ENCODE results near the gene GUCD1.

GUCD1 gene

DNA sequence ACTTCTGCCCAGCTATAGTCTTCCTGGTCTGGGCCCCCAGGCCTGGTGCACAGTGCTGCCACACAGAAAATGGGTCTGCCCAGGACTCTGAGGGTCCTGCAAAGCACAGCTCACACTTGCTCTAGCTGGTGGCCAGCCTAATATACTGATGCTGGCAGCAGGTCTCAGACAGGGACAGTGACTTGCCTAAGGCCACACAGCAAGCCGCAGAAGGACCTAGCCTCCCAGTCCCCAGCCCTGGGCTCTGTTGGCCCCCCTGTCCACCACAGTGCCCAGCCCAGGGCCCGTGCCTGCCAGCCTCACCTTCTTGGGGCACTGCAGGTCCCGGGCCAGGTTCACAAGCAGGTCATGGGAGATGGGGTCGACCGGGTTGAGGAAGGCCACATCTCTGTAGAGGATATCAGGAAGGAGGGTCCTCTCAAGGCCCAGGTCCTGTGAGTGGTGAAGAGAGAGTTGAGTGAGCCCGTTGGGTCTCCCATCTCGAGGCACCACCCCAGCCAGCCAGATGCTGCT is 34.6 kb upstream of the GUCD1 start:
- DNase-seq, result no peak

DNA sequence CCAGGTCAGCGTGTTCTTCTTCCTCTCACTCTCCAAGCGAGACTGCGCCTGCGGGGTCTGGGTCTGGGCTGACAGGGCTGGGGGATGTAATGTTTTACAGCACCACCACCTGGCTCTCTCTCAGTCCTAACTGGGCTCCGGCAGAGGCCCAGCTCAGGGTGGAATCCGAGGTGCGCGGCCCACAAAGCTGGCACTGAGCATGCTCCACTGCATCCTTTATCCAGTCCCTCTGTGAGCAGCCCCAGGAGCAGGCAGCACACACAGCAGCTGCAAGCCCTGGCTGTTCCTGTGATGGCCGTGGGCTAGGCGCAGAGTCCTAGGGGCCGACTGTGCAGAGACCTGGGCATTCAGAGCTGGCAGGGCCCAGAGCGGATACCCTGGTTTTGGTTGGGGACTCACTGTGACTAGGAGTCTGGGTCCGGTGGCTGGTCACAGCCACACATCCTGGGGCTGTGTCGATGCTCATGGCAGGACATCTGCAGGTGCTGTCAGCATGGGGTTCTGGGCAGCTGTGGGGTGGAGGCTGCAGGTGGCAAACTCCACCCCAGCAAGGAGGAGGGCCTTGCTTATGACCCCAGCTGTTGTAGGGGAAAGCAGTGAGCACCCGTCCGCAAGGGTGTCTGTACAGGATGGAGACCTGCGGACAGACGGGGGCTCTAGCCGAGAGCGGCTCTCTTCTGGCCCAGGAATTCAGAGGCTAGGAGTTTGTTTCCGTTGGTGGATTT is 34.0 kb upstream of the GUCD1 start:
- DNase-seq, result peak; percentile 25

DNA sequence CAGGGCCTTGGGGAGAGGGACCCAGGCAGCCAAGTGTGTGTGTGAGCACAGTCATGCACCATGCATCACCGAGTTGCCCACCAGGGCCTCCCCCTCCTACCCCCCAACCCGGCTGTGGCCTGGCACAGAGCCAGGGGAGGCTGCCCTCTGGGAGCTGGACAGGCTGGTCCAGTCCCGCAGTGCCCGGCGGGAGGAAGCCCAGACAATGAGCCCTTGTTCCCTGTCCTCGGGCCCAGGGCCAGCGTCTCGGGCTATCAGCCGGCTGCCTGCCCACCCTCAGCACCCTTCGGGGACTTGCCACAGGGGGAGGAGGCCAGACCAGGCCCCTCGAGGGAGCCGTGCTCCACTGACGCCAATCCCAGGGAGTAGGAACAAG is 33.4 kb upstream of the GUCD1 start:
- no peak for DNase-seq

DNA sequence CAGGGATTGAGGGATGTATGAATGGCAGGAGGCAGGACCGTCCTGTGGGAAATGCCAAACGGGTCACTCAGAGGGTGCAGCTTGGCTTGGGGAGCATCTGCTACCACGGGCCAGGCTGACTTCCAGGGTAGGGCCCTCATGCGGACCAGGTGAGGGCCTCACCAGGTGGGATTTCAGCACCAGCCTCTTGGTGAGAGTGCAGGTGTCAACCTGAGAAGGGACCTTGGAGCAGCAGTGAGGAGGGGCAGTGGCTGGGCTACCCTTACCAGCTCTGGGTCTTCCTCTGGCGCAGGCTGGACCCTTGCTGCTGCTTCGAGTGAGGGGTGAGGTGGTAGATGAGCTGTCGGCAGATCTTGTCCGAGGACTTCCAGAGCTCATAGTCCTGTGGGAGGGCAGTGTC is 33.0 kb upstream of the GUCD1 start:
- no peak for DNase-seq

DNA sequence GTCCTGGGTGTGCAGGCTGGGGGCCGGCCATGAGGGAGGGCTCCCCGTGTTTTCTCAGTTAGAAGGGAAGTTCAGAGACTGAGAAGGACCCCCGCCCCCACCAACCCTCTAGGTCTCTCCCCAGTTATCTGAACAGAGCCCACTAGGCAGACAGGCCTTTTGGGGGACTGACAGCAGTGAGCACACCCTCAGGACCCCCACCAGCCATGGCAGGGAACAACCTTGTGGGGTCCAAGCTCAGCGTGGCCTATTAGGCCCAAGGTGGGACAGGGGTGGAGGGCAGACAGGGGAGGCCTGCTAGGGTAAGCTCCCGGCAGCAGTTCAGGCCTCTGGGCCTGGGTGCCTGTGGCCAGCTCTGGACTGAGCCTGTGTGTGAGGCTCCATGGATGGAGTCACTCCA is 32.3 kb upstream of the GUCD1 start:
- no peak for DNase-seq

DNA sequence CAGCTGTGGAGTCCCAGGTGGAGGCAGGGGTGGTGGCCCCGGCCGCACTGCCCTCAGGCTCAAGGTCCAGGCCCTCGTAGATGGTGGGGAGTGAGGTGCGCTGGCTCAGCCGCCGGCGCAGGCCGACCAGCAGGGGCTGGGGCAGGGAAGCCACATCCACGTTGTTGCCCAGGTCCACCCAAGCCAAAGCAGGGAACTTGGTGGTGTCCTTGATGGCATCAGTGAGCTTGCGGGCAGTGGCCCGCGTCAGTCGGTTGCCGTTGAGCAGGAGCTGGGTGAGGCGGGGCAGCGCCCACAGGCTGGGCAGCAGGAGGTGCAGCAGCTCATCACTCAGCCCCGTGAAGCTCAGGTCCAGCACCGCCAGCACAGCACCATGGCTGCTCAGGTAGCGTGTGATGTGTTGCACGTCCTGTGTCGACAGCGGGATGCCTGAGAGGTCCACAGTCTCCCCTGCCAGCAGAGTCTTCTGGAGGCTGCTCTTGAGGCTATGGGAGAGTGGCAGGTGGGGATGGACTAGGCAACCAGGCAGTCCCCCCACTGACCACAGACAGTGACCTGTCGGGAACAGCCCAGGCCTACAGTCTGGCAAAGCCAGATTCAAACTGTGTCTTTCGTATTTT is 31.1 kb upstream of the GUCD1 start:
- no peak for DNase-seq

DNA sequence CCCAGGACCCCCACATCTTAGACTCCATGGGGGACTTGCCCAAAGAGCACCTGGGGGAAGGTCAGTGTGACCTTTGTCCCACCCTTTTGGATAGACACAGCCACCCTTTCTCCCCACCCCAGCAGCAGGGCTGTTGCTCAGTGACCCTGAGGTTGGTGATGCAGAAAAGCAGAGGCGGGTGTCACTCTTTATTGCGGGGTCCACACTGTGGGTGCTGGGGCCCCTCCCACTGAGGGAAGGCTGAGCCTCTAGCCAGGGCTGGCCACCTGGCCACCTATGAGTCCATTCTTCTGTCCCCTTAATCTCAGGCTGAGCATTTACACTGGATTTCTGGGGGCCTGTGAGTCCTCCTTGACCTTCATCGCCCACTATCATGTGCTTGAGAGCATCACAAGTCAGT is 30.5 kb upstream of the GUCD1 start:
- DNase-seq, result no peak

DNA sequence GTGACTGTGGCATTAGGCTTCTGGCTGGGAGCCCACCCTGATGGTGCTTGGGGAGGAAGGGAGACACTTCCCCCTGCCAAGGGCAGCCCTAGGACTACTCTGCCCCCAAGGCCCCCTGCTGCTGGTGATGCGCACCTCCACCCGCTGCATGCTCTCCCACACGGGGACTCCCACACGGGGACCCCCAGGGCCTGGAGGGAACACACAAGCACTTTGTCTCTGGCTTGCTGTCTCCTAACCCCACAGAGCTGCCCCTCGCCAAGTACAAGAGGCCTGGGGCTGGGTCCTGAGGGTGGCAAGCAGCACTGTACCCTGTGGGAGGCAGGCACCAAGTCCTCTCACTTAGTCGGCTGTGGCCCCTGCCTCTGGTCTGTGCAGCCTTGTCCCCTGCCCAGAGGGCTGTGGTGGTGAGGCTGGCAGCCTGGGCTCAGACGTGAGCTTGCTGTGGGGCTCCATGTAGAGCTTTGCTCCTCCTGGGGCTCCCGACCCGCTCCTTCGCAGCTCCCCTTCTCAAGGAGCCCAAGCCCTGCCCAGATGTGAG is 30.0 kb upstream of the GUCD1 start:
- no peak for DNase-seq

DNA sequence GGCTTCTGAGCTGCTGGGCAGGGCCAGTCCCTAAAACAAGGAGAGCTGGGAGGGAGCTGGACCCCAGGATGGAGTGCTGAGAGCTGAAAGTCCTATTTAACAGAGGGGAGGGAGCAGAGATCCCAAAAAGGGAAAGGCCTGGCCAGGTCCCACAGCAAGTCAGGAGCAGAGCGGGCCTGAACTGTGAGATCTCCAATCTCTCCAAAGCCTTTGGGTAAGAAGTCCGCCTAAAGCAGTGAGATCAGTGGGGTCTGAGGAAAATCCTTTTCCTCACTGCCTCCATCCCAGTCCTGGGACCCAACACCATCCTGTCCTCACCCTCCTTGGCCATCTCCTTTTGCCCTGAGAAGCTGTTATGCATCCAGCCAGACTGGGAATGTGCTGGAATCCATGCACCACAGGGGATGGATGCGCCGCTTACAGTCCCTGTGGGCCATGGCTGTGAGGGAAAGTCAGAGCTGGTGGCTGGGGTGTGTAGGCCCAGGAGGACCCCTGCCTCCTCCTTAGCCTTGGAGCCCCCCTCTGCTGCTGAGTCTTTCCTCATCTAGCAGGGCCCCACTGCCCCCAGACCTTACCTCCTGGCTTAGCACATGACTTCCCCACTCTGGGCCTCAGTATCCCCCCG is 29.3 kb upstream of the GUCD1 start:
- DNase-seq, result no peak

DNA sequence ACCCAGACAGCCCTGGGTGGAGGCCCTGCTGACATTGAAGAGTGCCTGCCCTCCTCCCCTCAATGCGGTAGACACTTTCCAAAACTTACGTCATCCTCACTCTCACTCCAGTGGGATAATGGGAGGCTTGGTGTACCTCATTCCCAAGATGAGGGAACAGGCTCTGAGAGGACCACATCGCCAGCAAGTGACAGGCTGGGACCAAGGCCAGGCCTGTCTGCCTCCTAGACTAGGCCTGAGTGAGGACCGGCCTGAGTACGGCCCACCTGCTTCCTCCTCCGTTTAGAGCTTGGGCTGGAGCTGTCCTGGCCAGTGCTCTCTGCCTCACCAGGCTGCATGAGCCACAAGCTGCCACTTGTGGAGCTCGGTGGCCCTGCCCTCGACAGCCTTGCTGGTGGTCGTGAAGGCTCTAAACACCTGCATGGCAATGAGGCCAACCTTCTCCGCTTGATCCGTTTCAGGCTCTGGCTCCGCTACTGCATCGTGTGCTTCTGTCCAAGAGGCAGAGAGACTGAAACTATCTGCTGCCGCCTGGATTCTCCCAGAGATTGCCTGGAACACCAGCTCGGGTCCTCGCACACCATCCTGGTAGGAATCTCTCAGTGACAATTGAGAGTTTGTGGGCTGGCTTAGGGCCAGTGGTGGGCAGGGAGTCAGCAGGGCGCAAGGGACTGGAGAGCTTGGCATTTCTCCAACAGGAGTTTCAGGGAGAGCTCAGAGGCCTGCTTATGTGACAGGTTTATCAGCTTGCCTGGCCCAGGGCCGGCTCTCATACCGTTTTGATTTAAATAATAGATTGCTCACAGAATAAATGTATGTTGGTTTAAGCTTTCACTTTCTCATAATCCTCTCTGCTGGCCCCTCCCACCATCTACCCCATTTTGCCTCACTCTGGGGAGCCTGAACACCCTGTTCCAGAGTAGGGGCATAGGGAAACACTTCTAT is 28.6 kb upstream of the GUCD1 start:
- peak; percentile 3 for DNase-seq

DNA sequence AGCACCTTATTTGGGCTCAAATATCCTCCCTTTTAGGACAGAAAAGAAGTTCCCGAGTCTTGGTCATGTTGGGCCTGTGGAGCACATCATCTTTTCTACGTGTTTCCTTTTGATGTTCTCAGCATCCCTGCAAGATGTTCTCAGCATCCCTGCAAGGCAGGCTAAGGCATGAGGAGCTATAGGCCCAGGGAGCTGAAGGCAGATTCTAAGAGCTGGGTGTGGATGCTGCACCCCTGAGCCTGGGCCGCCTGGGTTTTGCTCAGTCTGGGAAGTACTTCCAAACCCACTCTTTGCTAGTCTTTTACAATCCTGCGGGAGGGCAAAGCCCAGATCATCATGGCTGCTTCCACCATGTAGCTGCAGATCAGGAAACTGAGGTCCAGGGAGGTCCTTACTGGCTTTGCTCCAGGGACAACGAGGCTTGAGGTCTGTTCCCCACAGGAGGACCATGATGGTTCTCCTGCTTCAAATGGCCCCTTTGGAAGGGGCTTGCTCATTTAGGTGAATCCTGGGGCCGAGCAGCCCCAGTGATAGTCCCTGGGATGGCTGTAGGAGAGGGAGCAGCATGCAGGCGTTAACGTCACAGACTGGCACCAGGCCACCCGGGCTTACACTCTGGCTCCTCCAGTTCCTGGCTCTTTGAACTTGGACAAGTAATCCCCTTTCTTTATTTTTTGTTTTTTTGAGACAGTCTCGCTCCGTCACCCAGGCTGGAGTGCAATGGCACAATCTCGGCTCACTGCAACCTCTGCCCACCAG is 27.3 kb upstream of the GUCD1 start:
- DNase-seq, result no peak

DNA sequence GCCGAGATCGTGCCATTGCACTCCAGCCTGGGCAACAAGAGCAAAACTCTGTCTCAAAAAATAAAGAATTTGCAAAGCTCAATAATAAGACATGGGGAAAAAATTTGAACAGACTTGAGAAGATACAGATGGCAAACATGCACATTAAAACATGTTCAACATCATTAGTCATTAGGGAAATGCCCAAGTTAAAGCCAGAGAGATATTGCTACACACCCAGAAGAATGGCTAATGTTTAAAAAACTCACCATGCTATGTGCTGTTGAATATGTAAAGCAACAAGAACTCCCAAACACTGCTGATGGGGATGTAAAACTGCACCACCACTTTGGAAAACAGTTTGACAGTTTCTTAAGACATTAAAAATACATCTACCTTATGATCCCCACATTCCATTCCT is 25.3 kb upstream of the GUCD1 start:
- DNase-seq, result no peak

DNA sequence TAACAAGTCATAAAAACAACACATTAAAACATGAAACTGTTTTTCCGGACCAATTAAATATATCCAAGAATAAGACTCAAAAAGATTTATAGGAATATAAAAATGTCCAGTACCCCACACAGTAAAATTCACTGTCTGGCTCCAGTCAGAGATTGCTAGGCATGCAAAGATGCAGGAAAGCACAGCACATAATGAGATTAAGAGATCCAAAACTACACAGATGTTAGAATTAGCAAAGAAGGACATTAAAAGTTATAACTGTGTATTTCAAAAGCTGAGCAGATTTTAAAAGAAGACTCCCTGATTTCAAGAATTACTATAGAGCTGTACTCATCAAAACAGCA is 24.3 kb upstream of the GUCD1 start:
- DNase-seq, result no peak

DNA sequence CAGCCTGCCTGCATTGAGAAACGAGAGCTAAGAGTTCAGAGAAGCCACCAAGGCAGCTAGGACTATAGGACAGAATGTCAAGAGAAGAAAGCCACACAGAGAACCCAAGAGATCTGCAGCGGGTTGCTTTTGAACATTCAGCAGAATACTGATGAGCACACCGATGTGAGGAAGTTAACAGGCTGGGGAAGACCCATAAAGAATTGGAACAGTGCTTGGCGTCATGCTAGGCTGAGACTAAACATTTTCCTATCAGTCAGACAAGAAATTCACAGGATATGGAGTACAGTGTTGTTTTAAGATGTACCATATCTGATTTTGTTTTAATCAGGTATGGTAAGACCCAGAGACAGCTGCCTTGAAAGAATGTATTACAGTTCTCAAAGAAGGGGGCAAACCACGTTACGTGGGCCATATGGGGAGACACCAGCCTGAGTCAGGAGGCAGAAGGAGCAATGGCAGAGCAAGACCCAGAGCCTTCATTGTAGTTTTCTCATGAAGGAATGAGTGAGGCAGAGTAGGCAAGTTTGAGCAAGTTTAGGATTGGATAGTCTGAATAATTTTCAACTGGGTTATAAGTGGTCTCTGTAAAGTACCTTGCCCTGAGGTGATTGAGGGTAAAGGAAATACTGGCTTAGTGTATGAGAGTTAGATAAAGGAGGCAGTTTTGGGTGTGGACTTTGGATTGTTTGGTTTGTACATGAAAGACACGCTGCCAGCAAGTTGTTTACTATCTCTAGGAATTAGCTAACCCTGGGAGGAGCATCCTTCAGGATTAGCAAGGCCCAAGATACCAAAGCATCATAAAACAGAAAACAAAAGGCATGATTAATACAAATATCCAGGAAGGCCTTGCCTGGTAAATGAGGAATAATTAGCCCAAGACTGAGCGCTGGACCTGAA is 23.7 kb upstream of the GUCD1 start:
- peak; percentile 1 for DNase-seq

DNA sequence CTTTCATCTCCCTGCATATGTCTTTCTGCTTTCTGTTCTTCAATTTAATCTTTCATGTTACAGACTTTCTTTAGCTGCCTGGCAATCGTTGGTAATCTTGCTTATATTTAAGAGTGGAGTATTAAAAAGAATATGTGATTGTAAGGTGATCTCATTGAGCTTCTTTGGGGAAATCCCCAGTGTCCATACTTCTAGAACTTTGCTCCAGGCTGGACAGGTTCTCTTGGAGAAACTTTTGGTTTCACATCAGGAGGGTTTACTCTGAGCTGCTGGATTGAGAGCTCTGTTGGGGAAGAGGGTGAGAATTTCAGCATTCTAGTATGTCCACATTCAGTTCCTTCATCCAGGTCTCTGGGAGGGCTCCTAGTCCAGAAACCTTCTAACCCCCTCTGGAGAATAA is 21.8 kb upstream of the GUCD1 start:
- no peak for DNase-seq

DNA sequence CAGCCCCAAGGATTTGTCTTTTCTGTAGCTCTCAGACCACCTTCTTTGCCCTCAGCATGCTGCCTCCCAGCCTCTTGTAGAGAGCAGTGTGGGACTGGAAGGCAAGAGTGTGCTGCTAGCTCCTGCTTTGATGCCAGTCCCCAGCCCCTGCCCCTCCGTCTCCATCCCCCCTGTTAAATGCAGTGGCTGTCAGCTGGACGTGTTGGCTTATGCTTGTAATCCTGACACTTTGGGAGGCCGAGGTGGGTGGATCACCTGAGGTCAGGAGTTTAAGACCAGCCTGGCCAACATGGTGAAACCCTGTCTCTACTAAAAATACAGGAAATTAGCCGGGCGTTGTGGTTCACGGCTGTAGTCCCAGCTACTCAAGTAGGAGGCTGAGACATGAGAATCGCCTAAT is 16.3 kb upstream of the GUCD1 start:
- DNase-seq, result no peak

DNA sequence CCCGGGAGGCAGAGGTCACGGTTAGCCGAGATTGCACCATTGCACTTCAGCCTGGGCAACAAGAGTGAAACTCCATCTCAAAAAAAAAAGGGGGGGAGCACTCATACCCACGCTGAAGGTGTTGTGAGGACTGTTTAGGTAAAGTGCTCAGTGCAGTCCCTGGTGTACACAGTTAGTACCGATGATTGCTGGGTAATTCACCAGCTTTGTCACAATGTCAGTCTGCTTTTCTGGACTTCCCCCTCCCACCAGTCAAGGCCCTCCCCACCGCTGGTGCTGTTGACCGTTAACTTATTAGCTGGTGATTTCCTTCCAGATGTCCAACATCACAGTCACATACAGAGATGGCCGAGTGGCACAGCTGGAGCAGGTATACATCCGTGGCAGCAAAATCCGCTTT is 12.7 kb upstream of the GUCD1 start:
- no peak for DNase-seq

DNA sequence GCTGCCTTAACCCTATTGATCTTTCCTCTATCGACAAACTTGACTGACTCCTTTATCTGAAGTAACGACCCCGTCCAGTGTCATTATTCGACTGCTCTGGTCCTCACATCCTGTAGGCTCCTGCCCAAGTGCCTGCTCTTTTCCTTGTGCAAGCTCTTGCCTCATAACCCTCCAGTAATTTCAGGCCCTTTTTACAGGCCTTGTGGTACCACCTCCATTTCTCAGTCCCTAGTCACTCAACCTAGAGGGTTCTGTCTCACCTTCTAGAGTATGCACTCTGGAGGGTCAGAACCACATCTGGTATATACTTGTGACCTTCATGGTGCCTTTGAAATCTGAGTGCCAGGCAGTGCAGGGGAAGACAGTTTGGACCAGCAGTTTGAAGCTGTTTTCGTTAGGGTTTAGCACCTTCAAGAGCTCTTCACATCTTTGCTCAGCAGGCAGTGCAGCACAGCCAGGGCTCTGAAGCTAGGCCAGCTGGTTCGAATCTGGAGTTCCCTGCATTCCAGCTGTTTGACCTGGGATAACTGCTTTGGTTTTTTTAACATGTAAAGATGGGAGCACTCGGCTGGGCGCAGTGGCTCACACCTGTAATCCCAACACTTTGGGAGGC is 12.1 kb upstream of the GUCD1 start:
- DNase-seq, result no peak

DNA sequence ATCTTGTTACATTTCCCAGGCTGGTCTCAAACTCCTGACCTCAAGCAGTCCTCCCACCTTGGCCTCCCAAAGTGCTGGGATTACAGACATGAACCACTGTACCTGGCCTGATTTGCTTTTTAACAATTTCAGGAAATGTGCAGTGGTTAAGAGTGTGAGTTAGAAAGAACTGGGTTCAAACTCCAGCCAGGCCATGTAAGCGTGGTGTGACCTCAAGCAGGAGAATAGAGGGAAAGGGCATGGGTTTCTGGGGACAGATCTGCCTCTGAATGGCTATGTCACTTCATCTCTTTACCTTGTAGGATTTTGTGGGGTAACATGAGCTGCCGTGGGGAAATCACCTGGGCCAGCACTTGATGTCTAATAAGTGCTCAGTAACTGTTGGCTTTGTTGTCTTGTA is 10.1 kb upstream of the GUCD1 start:
- no peak for DNase-seq

DNA sequence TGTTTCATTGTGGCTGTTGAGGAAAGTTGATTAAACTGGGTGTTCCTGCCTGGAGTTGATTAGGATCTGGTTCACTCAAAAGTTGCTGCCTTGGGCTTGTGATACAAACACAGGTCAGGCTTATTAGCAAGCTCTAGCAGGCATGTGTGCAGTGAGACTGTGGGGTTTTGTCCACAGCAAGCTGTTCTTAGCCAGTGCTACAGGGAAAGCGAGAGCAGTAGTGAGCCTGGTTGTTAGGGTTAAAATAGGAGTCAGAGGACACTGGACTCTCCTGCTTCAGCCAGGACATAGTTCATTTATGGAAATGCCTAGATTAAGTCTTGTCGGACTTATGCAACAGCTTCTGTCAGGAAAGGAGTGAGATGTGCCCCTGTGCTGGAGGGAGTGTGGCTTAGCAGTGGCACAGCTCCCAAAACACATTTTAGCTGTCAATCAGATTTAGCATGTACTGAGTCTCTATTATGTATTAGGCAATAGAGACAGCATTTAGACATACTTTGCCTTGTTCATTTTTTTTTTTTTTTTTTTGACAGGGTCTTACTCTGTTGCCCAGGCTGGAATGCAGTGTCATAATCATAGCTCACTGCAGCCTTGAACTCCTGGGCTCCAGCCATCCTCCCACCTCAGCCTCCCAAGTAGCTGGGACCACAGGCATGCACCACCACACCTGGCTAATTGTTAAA is 9.6 kb upstream of the GUCD1 start:
- no peak for DNase-seq

Measured in NCI-H146 (cell line).